H4 (cell line): Measurements from ENCODE around the gene CKAP5. TPM values are rescaled to one million over a fixed set of nuclear protein-coding genes. Genes with fewer than 3 reads are reported as not detected.

Experiments used
- DNase-seq: peaks from one replicate; pipeline ENCODE4 v3.0.0-alpha.2; 2015; ENCODE audit warnings: low spot score
- total RNA-seq: library from RNA; depleted of rRNA; stranded (reverse); fragments of >200 nt; shearing (Covaris generic); gene quantifications from 2 replicates; pipeline ENCODE4 v1.2.3, GENCODE V29; 2014; rRNA removed

The CKAP5 gene
- 54.6 and 71.4 TPM in 2 replicates for total RNA-seq

DNA sequence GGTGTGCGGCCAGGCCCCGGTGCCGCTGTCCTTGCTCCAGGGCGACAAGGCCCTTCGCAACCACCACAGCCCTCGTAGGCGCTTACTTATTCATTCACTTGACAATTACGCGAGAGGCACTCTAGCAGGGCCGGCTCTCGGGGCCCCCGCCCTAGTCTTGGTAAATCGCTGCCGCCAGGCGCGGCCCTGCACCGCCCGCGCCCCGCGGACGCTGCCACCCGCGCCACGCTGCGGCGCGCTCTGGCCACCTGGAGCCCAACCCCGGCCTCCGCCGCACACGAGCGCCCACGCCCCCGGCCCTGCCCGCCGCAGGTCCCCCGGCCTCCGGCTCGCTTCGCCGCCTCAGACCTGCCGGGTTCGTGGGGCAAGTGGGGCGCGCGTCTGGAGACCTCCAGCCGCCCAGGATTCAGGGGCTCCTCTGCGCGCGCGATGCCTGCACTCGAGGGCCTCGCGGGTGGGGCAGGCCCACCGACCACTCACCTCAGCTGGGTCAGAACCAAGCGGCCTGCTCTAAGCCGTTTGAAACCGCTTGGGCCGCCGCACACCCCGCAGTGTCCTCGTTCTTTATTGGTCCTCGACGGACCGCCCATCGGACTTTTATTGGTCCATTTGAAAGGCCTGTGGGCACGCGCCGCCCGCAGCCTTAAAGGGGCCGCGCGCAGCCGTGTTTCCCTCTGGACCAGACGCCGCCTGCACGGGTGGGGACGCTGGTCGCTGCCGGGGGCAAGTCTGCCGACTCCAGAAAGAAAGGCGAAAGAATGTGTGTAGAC is at the start of gene CKAP5:
Gene CKAP5 (minus strand): TSS at position 541 of the 770 bp plus-strand sequence. CDS start 25,049 bp downstream, outside the sequence.
- peak; percentile 81 for DNase-seq

DNA sequence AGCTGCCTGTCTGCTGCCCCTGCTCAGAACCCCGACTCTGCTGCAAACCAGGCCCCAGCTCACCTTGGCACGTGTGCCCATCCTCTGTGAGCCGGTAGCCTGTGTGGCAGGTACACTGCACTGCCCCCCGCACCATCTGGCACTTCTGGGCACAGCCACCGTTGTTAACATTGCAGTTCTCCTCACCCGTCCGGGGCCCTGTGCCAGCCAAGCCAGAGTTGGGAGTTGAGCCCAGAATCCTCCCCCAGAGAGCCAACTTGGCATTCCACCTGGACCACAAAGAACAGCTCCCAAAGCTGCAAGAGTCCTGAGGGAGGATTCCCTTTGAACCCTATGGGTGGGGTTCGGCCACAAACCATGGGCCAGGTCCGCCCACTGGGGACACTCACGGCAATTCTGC is 49.7 kb upstream of the CKAP5 start:
- DNase-seq: peak; percentile 22

DNA sequence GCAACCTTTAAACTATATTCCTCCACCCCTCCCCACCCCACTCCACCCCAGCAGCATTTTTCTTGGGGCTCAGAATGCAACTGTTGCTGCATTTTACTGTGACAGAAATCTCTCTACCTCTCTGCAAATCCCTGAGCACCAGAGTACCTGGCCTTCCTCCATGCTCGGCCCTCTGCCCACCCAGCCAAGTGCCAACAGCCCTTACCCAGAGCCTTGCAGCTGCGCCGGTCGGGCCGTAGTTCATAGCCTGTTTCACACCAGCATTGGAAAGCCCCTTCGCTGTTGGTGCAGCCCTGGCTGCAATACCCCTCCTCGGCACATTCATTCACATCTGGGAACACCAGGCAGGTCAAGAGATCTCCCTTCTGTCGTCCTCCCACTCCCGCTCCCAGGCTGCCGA is 48.9 kb upstream of the CKAP5 start:
- DNase-seq: no peak

DNA sequence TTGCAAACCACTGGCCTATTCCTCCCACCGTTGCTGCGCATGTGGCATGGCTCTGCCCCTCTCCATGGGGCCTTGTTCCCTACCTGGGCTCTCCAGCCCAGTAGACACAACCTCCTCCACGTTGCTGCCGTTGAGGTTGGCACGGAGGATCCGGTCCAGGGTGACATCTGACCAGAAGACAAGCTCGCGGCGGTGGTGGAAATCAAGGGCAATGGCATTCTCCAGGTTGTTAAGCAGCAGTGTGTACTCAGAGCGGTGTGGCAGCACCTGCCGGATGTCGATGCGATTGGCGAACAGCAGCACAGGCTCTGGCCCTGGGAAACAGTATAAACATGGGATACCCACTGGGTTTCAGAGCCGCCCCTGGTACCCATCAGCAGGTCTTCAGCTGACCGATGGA is 48.4 kb upstream of the CKAP5 start:
- no peak for DNase-seq

DNA sequence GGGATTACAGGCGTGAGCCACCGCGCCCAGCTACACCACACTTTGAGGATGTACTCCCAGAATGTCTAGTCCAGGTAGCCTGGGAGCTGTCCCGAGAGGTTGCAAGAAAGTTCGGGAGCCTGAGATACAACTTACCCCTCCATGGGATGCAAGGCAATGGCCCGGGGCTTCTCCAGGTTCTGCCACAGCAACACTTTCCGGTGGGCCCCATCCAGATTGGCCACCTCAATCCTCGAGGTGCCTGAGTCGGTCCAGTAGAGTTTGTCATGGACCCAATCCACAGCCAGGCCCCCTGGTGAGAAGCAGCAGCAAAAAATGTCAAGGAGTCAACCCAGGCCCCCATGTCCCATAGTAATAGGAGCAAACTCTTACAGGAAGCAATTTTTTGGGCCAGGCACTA is 46.8 kb upstream of the CKAP5 start:
- DNase-seq: no peak

DNA sequence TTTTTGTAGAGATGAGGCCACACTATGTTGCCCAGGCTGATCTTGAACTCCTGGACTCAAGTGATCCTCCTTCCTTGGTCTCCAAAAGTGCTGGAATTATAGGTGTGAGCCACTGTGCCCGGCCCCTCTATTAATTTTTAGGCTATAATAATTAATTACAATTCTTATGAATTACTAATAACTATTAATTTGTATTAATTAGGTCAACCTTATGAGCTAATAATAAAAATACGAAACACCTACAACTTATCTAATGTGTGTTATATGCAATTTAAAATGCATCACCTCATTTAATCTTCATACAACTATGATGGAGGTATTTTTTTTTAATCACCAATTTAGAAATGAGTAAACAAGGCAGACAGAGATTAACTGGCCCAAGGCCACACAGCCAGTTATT is 46.0 kb upstream of the CKAP5 start:
- no peak for DNase-seq

DNA sequence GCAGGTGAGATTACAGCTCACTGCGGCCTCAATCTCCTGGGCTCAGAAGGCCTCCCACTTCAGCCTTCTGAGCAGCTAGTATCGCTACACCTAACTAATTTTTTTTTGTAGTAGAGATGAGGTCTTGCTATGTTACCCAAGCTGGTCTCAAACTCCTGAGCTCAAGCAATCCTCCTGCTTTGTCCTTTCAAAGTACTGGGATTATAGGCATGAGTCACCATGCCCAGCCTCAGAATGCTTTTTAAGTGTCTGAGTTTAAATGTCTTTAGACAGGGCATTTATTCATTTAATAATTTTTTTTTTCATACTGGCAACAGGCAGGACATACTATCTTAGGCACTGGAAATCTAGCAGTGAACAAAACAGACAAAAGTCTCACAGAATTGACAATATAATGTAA is 44.6 kb upstream of the CKAP5 start:
- DNase-seq: no peak

DNA sequence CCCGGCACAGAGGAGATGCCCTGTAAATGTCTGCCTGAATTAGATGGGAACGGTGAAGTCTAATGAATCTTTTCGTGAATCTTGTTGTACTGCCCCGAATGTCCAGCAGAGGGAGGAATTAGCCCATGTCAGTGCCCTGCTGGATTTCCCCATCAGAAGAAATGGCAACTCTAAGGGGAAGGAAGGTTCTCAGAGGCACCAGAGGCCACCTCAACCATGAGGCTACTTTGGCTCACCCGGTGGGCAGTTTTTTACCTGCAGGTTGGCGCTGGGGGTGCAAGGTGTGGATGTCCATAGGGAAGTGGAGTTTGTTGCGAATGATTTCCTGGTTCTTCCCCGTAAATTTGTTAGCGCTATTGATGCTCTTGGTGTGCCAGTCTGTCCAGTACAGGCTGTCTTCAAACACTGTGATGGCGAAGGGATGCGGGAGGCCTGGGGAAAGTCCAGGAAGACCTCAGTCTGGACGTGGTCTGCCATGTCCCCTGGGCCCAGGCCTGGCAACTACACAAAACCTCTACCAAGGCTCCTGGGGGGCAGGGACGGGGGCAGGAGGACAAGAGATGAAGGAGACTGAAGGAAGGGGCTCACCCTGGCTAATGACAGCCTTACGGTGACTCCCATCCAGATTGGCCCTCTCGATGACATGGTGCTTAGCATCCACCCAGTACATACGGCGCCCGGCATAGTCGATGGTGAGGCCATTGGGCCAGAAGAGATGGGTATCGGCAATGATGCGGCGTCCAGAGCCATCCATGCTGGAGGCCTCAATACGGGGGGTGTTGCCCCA is 43.8 kb upstream of the CKAP5 start:
- DNase-seq: peak; percentile 60

DNA sequence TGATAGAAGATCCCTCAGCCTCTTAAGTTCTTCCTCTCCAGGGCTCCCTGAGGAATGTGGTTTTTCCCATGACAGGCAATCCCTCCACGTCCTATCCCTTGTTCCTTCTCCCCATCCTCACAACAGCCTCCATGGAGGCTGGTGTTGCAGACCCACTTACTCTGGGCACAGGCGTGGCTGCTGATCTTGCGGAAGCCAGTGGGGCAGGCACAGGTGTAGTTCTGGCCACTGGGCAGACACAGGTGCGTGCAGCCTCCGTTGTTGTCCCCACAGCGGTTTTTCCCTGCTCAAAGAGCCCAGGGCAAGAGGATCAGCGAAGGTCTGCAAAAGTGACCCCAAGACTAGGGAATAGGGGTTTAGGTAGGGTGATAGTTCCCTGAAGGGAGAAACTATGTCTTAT is 43.2 kb upstream of the CKAP5 start:
- DNase-seq: no peak

DNA sequence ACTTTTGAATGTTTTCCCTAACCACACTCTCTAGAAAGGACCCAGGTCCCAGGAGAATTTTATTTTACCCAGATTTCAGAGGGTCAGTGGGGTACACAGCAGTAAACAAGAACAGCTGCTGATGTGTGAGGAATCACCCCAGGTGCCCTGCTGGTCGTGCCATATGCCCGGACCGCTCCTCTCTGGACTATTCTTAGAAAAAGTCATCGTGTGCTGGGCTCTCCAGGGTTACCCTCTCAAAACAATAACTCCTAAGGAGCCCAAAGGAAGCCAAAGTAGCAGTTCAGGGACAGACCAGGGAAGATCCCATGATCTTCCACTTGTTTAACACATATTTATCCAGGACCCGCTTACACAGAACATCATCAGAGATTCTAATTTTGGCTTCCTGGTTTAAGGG is 42.6 kb upstream of the CKAP5 start:
- DNase-seq: no peak

DNA sequence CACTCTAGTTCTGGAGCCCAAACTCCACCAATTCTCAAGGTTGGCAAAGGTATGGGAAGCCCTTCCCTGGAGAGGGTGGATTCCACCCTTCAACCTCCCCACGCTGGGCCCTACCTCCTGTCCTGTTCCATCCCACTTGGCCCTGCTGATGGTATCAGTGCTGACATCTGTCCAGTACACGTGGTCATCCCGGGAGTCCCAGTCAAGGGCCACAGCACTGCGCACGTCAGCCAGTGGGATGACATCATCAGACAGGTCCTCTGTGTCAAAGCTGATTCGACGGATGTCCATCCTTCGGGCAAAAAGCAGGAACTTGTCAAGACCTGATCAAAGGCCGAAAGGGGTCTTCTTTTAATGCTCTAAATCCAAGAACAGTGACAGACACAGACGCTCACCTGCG is 40.1 kb upstream of the CKAP5 start:
- DNase-seq: no peak

DNA sequence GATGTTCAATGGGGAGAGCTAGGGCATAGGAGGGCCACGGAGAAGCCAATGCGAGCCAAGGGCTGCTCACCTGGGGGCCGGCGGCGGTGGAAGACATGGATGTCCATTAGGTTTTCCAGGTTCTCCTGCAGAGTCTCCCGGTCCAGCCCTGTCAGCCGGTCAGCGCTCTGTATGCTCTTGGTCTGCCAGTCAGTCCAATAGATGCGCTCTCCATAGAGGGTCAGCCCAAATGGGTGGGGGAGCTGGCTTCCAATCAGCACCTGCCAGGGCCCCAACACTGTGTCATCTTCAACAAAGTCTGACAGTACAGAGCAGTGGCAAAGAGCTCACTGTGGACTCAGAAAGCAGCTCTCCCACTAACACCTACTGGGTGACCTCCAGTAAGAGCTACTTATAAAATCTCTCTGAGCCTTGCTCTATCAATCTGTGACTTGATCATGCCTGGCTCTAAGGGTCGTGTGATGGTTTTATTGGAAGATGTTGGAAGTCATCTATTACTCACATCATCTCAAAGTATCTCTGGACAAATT is 33.0 kb upstream of the CKAP5 start:
- DNase-seq: no peak

DNA sequence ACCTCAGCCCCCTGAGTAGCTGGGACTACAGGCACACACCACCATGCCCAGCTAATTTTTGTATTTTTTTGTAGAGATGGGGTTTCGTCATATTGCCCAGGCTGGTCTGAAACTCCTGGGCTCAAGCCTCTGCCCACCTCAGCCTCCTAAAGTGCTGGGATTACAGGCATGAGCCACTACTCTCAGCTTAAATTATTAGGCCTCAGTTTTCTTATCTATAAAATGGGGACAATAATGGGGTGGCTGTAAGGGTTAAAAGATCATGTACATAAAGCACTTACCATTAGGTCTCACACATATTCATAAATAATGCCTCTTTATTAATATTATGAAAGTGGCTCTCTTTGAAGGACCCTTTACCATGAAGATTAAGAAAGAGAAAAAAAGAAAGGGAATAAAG is 31.5 kb upstream of the CKAP5 start:
- DNase-seq: no peak

DNA sequence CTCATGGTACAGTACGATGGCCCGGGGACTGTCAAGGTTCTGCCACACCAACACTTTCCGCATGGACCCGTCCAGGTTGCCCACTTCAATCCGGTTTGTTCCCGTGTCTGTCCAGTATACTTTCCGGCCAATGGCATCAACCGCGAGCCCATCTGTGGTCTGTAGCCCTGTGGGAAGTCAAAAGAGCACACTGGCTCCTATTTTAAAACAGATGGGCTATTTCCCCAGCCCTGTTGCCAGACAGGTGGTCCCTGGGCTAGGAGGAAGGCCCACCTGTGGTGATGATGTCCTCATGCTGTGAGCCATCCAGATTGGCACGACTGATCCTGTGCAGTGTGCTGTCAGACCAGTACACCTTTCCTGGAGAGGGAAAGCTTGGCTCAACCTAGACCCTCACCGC is 30.4 kb upstream of the CKAP5 start:
- DNase-seq: no peak

DNA sequence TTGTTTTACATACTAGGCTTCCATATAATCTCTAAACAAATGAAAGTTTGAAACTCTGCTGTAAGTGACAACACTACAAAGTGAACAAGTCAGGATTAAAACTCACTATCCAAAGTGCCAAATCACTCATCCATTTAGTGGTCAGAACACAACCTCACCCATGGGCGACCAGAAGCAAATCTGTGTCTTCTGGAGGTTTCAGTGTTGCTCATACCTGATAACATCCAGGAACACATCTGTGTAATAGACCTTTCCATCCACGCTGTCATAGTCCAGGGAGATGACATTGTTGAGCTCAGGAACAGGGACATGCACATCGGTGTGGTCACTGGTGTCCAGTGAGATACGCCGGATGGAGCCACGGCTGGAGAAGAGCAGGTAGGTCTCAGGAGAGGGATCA is 28.5 kb upstream of the CKAP5 start:
- DNase-seq: no peak

DNA sequence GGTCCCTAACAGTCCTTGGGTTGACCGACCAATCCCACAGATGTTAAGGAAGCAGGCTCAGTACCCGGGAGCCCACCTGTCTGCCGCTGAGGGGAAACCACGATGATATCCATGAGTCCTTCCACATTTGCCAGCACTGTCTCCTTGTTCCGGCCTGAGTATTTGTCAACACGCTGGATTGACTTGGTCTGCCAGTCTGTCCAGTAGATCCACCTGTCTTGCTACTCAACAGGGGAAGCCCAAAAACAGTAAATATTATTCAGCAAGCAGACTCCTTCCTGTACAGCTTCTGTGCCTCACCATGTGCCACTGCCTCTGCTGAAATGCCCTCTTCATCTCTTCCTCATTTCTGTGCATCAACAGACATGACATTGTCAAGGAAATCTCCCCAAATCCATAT is 22.8 kb upstream of the CKAP5 start:
- DNase-seq: no peak

DNA sequence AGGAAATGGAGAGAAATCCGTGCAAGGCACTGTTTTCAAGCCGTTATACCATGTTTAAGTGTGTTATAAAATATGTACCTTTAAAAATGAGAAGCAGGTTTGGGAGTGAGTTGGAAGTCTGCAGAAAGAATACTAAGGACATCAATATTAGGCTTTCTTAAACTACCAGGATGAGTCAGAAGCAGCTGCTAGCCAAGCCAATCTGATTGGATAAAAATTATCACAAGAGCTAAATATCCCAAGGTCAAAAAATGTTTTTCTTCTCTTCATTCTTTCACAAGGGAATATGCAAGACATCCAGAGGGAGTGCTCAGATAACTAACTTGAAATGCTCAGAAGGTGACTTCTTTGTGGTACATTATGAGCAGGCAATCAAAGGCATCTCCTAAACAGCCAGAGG is 19.3 kb upstream of the CKAP5 start:
- no peak for DNase-seq

DNA sequence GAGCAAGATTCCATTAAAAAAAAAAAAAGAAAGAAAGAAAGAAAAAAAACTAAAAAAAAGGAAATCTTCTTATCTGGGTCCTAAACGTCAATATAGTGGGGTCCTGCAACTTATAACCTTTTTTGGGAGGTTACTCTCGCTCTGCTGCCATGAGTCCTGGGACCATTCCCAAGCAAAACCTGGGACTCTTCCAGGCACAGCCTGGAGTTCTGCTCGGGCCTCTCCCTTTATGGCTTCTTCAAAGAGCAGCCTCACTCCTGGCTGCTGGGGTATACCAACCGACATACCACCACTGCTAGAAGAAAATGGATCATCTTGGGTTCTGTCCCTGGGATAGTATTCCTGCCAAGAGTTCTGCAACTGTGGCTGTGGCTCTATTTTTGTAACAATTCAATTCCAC is 14.1 kb upstream of the CKAP5 start:
- DNase-seq: no peak

DNA sequence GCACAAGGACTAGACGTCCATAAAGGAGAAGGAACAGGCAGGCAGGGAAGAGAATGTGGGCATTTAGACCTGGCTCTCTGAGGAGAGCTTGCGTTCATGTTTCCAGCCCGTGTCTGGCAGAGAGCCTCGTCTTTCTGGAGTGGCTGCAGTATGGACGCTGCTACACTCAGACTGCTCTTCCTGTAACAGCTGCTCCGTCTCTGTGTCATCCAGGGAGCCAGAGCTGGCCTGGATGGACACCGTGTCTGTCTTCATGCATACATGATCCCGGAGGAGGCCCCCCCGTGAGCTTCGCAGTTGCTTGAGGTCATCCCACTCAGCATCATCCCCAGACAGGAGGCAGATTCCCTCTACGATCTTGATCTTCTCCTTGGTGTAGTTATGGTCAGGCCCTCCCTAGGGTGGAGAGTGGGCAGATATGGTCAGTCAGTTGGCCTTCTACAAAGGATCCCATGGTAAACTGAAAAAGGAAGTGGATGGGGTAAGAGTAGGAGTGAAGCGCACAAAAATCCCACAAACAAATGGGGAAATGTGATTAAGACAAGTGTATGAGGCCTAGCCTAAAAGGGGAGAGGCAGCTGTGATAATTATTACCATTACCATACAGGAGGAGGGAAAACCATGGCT is 13.0 kb upstream of the CKAP5 start:
- DNase-seq: no peak

DNA sequence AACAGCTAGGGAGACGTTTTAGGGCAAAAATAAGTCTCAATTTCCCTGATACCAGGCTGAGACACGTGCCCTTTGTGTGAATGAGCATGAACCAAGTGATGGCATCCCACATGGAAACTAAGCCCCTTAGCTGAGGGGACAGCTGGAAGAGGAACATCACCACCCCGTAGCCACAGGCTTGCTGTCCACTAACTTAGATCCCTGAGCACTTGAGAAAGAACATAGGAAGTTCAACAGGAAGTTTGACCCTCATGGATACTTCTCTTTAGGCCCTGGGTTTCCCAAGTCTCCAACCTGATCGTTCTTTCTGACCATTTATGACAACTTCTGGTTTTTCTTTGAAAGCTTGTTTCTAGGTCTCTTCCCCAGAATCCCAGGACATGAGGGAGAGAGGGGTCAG is 11.6 kb upstream of the CKAP5 start:
- no peak for DNase-seq

DNA sequence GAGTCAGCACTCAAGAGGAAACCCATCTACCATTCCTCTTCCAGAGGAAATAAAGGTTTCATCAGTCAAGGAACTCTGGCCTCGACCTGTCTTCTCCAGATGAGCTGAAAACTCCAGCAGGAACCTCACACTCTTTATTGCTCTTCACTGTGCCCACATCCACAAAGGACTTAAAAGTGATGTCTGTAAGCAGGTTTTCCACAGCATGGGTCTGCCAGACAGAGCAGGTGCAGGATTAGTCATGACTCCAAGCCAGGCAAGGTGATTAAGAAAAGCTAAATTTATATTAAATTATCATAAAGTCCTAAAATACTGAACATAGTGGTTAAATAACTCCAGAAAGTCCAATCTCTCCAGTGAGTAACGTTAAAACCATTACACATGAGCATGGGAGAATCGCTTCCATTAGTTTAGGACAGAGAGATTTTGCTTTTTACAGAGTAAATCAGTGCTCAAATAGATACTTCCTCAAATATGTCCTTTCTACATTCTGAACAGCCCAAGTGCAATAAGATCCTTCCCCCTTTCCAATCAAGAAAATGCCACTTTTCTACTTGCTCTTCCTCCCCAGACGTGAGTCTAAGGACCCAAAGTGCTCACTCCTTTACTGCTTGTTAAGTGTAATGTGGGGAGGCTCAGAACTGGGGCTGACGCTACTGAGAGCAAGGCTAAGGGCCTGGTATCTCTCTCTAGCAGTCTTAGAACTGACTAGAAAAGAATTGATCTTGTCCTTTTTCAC is 10.7 kb upstream of the CKAP5 start:
- DNase-seq: no peak

DNA sequence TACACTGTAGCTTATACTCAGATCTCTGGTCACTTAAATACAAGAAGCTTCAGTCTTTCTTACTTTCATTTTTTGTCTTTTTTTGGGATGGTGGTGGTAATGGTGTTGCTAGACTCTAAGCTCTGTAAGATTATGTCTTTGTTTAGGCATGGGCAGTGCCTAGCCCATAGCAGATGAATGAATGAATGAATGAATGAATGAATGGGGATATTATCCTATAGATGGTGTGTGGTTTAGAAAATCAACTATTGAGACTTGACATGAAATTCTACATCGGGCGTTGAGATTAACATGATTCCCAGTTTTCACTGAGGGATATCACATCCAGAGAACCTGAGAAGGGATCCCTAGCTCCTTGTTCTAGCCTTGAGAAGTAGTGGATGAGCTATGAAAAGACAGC is 9.8 kb upstream of the CKAP5 start:
- no peak for DNase-seq
